Middle frontal gyrus (tissue), 1 donor: ENCODE data around the gene SIK1.

Experiments
- DNase-seq: peaks from one replicate; pipeline ENCODE4 v3.0.0-alpha.2; 2015; ENCODE audit warnings: low spot score; ENCODE audit errors: extremely low spot score

The SIK1 gene

GRCh38 chr21:43369124-43369523, 57.8 kb downstream of the SIK1 start:
- no peak for DNase-seq

- no peak for DNase-seq
Observed at GRCh38 chr21:43368685-43369084, 58.2 kb downstream of the SIK1 start.

GRCh38 chr21:43367859-43368258, 59.1 kb downstream of the SIK1 start:
- no peak for DNase-seq

- DNase-seq: no peak
Observed at GRCh38 chr21:43367296-43367695, 59.6 kb downstream of the SIK1 start.

DNA sequence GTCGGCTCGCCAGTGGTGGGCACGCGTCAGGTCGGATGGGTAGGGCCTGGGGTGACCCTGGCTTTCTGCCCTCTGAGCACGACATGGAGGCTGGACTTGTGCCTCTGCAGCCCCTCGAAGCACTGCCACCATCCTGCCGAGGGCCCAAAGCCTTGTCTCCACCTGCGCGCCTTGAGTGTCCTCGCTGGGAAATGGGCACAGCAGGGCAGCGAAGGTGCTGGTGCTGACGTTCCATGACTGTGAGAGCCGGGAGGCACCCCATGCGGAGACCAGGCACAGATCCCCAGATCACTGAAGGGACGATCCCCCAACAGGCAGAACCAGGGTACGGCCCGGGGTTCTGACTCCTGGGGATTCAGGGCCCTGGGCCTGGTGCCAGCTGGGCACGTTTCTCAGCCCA, 60.3 kb downstream of the SIK1 start:
- no peak for DNase-seq

GRCh38 chr21:43365611-43366426, 61.1 kb downstream of the SIK1 start:
- DNase-seq: no peak

GRCh38 chr21:43364851-43365424, 62.0 kb downstream of the SIK1 start:
- no peak for DNase-seq
